ENCODE results near the gene CFLAR. TPM values are rescaled to one million over a fixed set of nuclear protein-coding genes. Genes with fewer than 3 reads are reported as not detected.

CFLAR gene
- total RNA-seq, 1 donor from 2014 or later: 43.9 TPM

- H3K4me3 Mint-ChIP-seq: no peak overlapping the region
- H3K4me1 Mint-ChIP-seq: peaks cover 49% of the 10 kb centered on the region
- no peaks in the 10 kb centered on the region for H3K9me3 Mint-ChIP-seq
- TF ChIP-seq, protein P1, sequence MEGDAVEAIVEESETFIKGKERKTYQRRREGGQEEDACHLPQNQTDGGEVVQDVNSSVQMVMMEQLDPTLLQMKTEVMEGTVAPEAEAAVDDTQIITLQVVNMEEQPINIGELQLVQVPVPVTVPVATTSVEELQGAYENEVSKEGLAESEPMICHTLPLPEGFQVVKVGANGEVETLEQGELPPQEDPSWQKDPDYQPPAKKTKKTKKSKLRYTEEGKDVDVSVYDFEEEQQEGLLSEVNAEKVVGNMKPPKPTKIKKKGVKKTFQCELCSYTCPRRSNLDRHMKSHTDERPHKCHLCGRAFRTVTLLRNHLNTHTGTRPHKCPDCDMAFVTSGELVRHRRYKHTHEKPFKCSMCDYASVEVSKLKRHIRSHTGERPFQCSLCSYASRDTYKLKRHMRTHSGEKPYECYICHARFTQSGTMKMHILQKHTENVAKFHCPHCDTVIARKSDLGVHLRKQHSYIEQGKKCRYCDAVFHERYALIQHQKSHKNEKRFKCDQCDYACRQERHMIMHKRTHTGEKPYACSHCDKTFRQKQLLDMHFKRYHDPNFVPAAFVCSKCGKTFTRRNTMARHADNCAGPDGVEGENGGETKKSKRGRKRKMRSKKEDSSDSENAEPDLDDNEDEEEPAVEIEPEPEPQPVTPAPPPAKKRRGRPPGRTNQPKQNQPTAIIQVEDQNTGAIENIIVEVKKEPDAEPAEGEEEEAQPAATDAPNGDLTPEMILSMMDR (IDR thresholded peaks at IDR 0.05; ENCODE audit: unreplicated experiment): no peak
- H3K36me3 Mint-ChIP-seq: no peaks in the 10 kb centered on the region
- DNase-seq (ENCODE audit: low spot score in 2 of 2, unreplicated experiment in 2 of 2): no peak
- H3K27ac Mint-ChIP-seq: no peak overlapping the region
- H3K27me3 Mint-ChIP-seq (ENCODE audit: low read depth): no peaks in the 10 kb centered on the region
Measured at GRCh38 chr2:201122276-201122675, 6.3 kb downstream of the CFLAR start.

GRCh38 chr2:201126308-201127151, 10.6 kb downstream of the CFLAR start:
- Mint-ChIP-seq H3K9me3 (no peaks in the 10 kb centered on the region), H3K27me3 (ENCODE audit: low read depth) (no peaks in the 10 kb centered on the region), H3K36me3 (no peaks in the 10 kb centered on the region), H3K27ac (peak overlapping the region; percentile 94), H3K4me3 (peak overlapping the region; percentile 22), H3K4me1 (peaks cover 49% of the 10 kb centered on the region)
- TF ChIP-seq, protein P1 (IDR thresholded peaks at IDR 0.05; ENCODE audit: unreplicated experiment): no peak
- DNase-seq (ENCODE audit: low spot score in 2 of 2, unreplicated experiment in 2 of 2): no peak

DNA sequence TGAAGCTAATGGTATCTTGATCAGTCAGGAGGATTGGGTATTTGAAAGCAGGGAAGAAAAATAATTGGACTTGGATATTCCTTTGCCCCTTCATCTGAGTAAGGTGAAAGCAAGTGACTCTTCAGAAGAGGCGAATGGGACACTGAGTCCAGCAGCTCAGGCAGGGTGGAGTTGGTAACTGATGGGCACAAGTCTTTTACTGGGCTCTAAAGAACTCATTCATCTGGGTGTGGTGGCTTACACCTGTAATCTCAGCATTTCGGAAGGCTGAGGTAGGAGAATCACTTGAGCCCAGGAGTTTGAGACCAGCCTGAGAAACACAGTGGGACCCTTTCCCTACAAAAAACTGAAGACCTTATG, 11.2 kb downstream of the CFLAR start:
- TF ChIP-seq, protein P1 (IDR thresholded peaks at IDR 0.05; ENCODE audit: unreplicated experiment): no peak
- Mint-ChIP-seq H3K27me3 (ENCODE audit: low read depth) (no peaks in the 10 kb centered on the region), H3K9me3 (no peaks in the 10 kb centered on the region), H3K4me3 (no peak overlapping the region), H3K36me3 (no peaks in the 10 kb centered on the region), H3K4me1 (peaks cover 49% of the 10 kb centered on the region), H3K27ac (peak overlapping the region; percentile 94)
- DNase-seq (ENCODE audit: low spot score in 2 of 2, unreplicated experiment in 2 of 2): no peak

- H3K4me3 Mint-ChIP-seq: no peak overlapping the region
- no peaks in the 10 kb centered on the region for H3K36me3 Mint-ChIP-seq
- no peak for DNase-seq (ENCODE audit: low spot score in 2 of 2, unreplicated experiment in 2 of 2)
- TF ChIP-seq, protein P1 (IDR thresholded peaks at IDR 0.05; ENCODE audit: unreplicated experiment): no peak
- H3K4me1 Mint-ChIP-seq: peaks cover 49% of the 10 kb centered on the region
- peak overlapping the region; percentile 77 for H3K27ac Mint-ChIP-seq
- no peaks in the 10 kb centered on the region for H3K27me3 Mint-ChIP-seq (ENCODE audit: low read depth)
- H3K9me3 Mint-ChIP-seq: no peaks in the 10 kb centered on the region
Measured at GRCh38 chr2:201127570-201127969, 11.6 kb downstream of the CFLAR start.

DNA sequence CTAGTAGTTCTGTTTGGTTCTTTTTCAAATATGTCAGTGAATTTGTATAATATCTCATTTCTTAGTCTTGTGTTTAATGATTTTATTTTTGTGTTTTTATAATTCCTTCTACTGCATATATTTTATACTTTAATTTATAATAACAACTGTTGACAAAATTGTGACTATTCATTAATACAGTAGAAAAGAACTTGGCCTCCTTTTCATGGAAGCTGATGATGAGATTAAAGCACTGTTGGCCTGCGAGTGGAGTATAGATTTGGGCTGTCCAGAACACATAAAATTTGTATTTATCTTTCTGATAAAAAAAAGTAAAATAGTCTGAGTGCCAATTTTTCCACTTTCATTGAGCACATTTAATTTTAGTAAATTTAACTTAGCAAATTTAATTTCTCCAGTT, 12.1 kb downstream of the CFLAR start:
- H3K27ac Mint-ChIP-seq: no peak overlapping the region
- no peak overlapping the region for H3K4me3 Mint-ChIP-seq
- H3K9me3 Mint-ChIP-seq: no peaks in the 10 kb centered on the region
- peaks cover 2% of the 10 kb centered on the region for H3K36me3 Mint-ChIP-seq
- peaks cover 49% of the 10 kb centered on the region for H3K4me1 Mint-ChIP-seq
- TF ChIP-seq, protein P1 (IDR thresholded peaks at IDR 0.05; ENCODE audit: unreplicated experiment): no peak
- H3K27me3 Mint-ChIP-seq (ENCODE audit: low read depth): no peaks in the 10 kb centered on the region
- no peak for DNase-seq (ENCODE audit: low spot score in 2 of 2, unreplicated experiment in 2 of 2)
